WTC11 (cell line): ENCODE data around the gene SLC24A4. TPM values are rescaled to one million over a fixed set of nuclear protein-coding genes. Genes with fewer than 3 reads are reported as not detected.

Experiments used
- ATAC-seq: fragments of 200-7000 bp; cut with Tn5 transposase; 2 replicates; pipeline ENCODE4 v1.10.0; 2021; ENCODE audit warnings: mild to moderate bottlenecking, moderate library complexity
- CTCF ChIA-PET: fragments of 300-600 bp; sonication (Branson Sonifier 250); formaldehyde crosslinking; loops from one replicate; lab custom pipeline; 2021; ENCODE audit warnings: antibody characterized with exemption; lab: Charles Lee
- POLR2A ChIA-PET: fragments of 350-600 bp; sonication (Branson Sonifier 250); formaldehyde crosslinking; loops from one replicate; lab custom pipeline; 2021; ENCODE audit warnings: antibody characterized with exemption; lab: Charles Lee
- DNase-seq: peaks from one replicate; pipeline ENCODE4 v3.0.0; 2021; ENCODE audit warnings: low spot score
- H3K27ac Mint-ChIP-seq: 2 replicates; pipeline ENCODE4 v1.8.0; 2021; ENCODE audit warnings: mixed read lengths
- H3K27me3 Mint-ChIP-seq: 2 replicates; pipeline ENCODE4 v1.8.0; 2021; ENCODE audit warnings: low read depth, mild to moderate bottlenecking, moderate library complexity, mixed read lengths
- H3K36me3 Mint-ChIP-seq: 2 replicates; pipeline ENCODE4 v1.8.0; 2021; ENCODE audit warnings: mixed read lengths
- H3K4me1 Mint-ChIP-seq: 2 replicates; pipeline ENCODE4 v1.8.0; 2022; ENCODE audit warnings: mixed read lengths
- H3K4me3 Mint-ChIP-seq: 2 replicates; pipeline ENCODE4 v1.8.0; 2021; ENCODE audit warnings: mild to moderate bottlenecking, moderate library complexity, mixed read lengths
- H3K9me3 Mint-ChIP-seq: 2 replicates; pipeline ENCODE4 v1.8.0; 2021; ENCODE audit warnings: mixed read lengths
- IRF2 ChIP-seq: sonication (generic); formaldehyde crosslinking; IDR thresholded peaks from 2 replicates; pipeline ENCODE4 v1.8.0; 2022; ENCODE audit warnings: low read depth, missing genetic modification reagents, borderline replicate concordance
- KAT7 ChIP-seq: sonication (generic); formaldehyde crosslinking; IDR thresholded peaks from 2 replicates; pipeline ENCODE4 v1.8.1; 2023; ENCODE audit warnings: missing genetic modification reagents, mild to moderate bottlenecking, borderline replicate concordance
- MXD4 ChIP-seq: fragments of 250-450 bp; sonication (Bioruptor Pico); IDR thresholded peaks from 2 replicates; pipeline ENCODE4 v1.8.0; 2021; ENCODE audit warnings: mild to moderate bottlenecking, moderate library complexity, borderline replicate concordance
- MYBL2 ChIP-seq: sonication (generic); formaldehyde crosslinking; IDR thresholded peaks from 2 replicates; pipeline ENCODE4 v1.8.1; 2023; ENCODE audit warnings: mild to moderate bottlenecking, moderate library complexity, missing genetic modification reagents
- NFATC4 ChIP-seq: fragments of 250-450 bp; sonication (Bioruptor Pico); IDR thresholded peaks from 2 replicates; pipeline ENCODE4 v1.9.0; 2021; ENCODE audit warnings: mild to moderate bottlenecking
- NFYB ChIP-seq: sonication (generic); formaldehyde crosslinking; conservative IDR thresholded peaks from 2 replicates; pipeline ENCODE4 v1.8.0; 2022; ENCODE audit warnings: low read depth, missing genetic modification reagents
- NR3C1 ChIP-seq: sonication (generic); formaldehyde crosslinking; conservative IDR thresholded peaks from 2 replicates; pipeline ENCODE4 v1.8.1; 2023; ENCODE audit warnings: low read depth, mild to moderate bottlenecking, missing genetic modification reagents
- SMAD4 ChIP-seq: sonication (generic); formaldehyde crosslinking; IDR thresholded peaks from 2 replicates; pipeline ENCODE4 v1.8.0; 2022; ENCODE audit warnings: mild to moderate bottlenecking, missing genetic modification reagents
- SOX15 ChIP-seq: fragments of 250-450 bp; sonication (Bioruptor Pico); IDR thresholded peaks from 2 replicates; pipeline ENCODE4 v1.9.0; 2021; ENCODE audit warnings: mild to moderate bottlenecking
- SP1 ChIP-seq: sonication (generic); formaldehyde crosslinking; conservative IDR thresholded peaks from 2 replicates; pipeline ENCODE4 v1.8.1; 2022; ENCODE audit warnings: missing genetic modification reagents
- ZBTB21 ChIP-seq: sonication (generic); formaldehyde crosslinking; IDR thresholded peaks from 2 replicates; pipeline ENCODE4 v1.8.1; 2023; ENCODE audit warnings: mild to moderate bottlenecking, missing genetic modification reagents, borderline replicate concordance
- ZNF396 ChIP-seq: fragments of 250-450 bp; sonication (Bioruptor Pico); IDR thresholded peaks from 2 replicates; pipeline ENCODE4 v1.8.0; 2021; ENCODE audit warnings: mild to moderate bottlenecking, moderate library complexity, borderline replicate concordance
- ZNF416 ChIP-seq: fragments of 250-450 bp; sonication (Bioruptor Pico); IDR thresholded peaks from 2 replicates; pipeline ENCODE4 v1.9.0; 2021; ENCODE audit warnings: mild to moderate bottlenecking, inconsistent platforms
- ZNF671 ChIP-seq: fragments of 250-450 bp; sonication (Bioruptor Pico); IDR thresholded peaks from 2 replicates; pipeline ENCODE4 v1.8.0; 2021; ENCODE audit warnings: mild to moderate bottlenecking
- total RNA-seq: library from RNA; stranded (reverse); gene quantifications from 3 replicates; pipeline ENCODE4 v1.2.3, GENCODE V29; 2021
- TF ChIP-seq, protein P1 (sequence below): sonication (generic); formaldehyde crosslinking; IDR thresholded peaks from 2 replicates; pipeline ENCODE4 v1.8.1; 2022; ENCODE audit warnings: mild to moderate bottlenecking, missing genetic modification reagents, moderate library complexity, borderline replicate concordance
- TF ChIP-seq, protein P2 (sequence below): sonication (generic); formaldehyde crosslinking; IDR thresholded peaks from 2 replicates; pipeline ENCODE4 v1.8.1; 2023; ENCODE audit warnings: mild to moderate bottlenecking, moderate library complexity, missing genetic modification reagents
- TF ChIP-seq, protein P3 (sequence below): sonication (generic); formaldehyde crosslinking; IDR thresholded peaks from 2 replicates; pipeline ENCODE4 v1.8.1; 2023; ENCODE audit warnings: mild to moderate bottlenecking, missing genetic modification reagents
- TF ChIP-seq, protein P4 (sequence below): sonication (generic); formaldehyde crosslinking; IDR thresholded peaks from 2 replicates; pipeline ENCODE4 v1.8.0; 2022; ENCODE audit warnings: mild to moderate bottlenecking, missing genetic modification reagents
- TF ChIP-seq, protein P5 (sequence below): sonication (generic); formaldehyde crosslinking; IDR thresholded peaks from 2 replicates; pipeline ENCODE4 v1.8.1; 2023; ENCODE audit warnings: mild to moderate bottlenecking, missing genetic modification reagents, moderate library complexity
- TF ChIP-seq, protein P6 (sequence below): fragments of 250-450 bp; sonication (Bioruptor Pico); IDR thresholded peaks from 2 replicates; pipeline ENCODE4 v1.9.0; 2021; ENCODE audit warnings: mild to moderate bottlenecking

The SLC24A4 gene
- total RNA-seq, 1 experiment from 2014 or later = 0.90 TPM

DNA sequence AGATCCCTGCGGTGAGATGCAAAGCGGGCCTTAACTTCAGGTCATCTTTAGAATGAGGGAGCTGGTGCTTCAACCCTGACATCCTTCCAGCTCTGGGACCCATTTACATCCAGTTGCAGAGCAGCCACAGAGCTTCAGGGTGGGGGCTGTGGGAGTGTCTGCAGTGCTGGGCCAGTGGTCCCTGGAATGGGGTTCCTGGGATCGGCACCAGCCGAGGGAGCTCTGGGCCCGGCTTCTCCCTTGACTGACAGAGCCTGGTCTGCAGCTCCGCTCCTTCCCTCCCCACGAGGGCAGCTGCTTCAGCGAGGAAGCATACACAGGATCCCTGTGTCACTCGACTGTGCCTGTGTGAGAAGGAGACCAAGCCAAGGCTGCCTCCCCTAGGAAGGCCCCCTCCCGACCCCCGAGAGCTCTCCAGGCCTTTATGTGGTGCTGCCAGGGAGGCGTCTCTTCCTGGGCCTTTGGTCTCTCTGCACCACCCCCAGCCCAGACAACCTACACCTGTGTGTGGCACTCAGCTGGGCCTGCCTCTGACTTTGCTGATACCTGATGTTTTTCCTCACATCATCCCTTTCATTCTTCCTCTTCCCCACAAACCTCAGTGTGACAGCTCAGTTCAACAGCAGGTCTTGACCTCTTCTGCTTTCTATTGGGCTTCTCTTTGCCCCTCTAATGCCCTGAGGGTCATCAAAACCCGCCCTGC, 142.5 kb downstream of the SLC24A4 start:
- DNase-seq (no peak), ATAC-seq (peak; percentile 65)
- POLR2A ChIA-PET = interaction anchor here (0.5 kb wide), 1 partner anchor 608 kb away, joined by 4 read pairs; no protein-coding TSS in a partner anchor
- TF ChIP-seq, protein P1, sequence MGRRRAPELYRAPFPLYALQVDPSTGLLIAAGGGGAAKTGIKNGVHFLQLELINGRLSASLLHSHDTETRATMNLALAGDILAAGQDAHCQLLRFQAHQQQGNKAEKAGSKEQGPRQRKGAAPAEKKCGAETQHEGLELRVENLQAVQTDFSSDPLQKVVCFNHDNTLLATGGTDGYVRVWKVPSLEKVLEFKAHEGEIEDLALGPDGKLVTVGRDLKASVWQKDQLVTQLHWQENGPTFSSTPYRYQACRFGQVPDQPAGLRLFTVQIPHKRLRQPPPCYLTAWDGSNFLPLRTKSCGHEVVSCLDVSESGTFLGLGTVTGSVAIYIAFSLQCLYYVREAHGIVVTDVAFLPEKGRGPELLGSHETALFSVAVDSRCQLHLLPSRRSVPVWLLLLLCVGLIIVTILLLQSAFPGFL (CRISPR knock-in tag) = no peak
- TF ChIP-seq, protein P2, sequence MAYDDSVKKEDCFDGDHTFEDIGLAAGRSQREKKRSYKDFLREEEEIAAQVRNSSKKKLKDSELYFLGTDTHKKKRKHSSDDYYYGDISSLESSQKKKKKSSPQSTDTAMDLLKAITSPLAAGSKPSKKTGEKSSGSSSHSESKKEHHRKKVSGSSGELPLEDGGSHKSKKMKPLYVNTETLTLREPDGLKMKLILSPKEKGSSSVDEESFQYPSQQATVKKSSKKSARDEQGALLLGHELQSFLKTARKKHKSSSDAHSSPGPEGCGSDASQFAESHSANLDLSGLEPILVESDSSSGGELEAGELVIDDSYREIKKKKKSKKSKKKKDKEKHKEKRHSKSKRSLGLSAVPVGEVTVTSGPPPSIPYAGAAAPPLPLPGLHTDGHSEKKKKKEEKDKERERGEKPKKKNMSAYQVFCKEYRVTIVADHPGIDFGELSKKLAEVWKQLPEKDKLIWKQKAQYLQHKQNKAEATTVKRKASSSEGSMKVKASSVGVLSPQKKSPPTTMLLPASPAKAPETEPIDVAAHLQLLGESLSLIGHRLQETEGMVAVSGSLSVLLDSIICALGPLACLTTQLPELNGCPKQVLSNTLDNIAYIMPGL (CRISPR knock-in tag) = no peak
- TF ChIP-seq ZBTB21 (CRISPR knock-in tag) (no peak), MXD4 (CRISPR knock-in tag) (no peak), KAT7 (CRISPR knock-in tag) (no peak), ZNF671 (CRISPR knock-in tag) (no peak), ZNF416 (CRISPR knock-in tag) (no peak), MYBL2 (CRISPR knock-in tag) (no peak), NFYB (CRISPR knock-in tag) (no peak)
- TF ChIP-seq, protein P3, sequence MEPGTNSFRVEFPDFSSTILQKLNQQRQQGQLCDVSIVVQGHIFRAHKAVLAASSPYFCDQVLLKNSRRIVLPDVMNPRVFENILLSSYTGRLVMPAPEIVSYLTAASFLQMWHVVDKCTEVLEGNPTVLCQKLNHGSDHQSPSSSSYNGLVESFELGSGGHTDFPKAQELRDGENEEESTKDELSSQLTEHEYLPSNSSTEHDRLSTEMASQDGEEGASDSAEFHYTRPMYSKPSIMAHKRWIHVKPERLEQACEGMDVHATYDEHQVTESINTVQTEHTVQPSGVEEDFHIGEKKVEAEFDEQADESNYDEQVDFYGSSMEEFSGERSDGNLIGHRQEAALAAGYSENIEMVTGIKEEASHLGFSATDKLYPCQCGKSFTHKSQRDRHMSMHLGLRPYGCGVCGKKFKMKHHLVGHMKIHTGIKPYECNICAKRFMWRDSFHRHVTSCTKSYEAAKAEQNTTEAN (CRISPR knock-in tag) = no peak
- no peaks in the 10 kb centered on the region for H3K27me3 Mint-ChIP-seq
- peaks cover 22% of the 10 kb centered on the region for H3K9me3 Mint-ChIP-seq
- peaks cover 8% of the 10 kb centered on the region for H3K36me3 Mint-ChIP-seq
- no peak overlapping the region for H3K4me3 Mint-ChIP-seq
- H3K4me1 Mint-ChIP-seq = peaks cover 14% of the 10 kb centered on the region
- CTCF ChIA-PET = interaction anchor here (0.9 kb wide), 3 partner anchors 122 to 221 kb away, joined by 3 read pairs; no protein-coding TSS in a partner anchor
- H3K27ac Mint-ChIP-seq = no peak overlapping the region

DNA sequence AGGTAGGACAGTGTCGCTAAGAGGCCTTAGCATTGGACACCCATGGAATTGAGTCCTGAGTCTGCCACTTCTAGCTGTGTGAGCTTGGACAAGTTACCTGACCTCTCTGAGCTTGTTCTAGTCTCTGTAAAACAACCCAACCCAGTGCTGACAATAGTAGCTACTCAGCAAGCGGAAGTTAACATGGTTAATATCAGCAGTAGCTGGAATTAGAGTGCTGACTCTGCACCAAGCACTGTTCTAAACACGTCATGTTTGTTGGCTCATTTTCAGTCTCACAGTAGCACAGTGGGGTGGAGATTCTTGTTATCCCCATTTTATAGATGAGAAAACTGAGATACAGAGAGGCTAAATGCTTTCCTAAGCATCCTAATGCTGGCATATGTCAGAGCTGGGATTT, 143.1 kb downstream of the SLC24A4 start:
- ATAC-seq = no peak
- H3K27me3 Mint-ChIP-seq = no peaks in the 10 kb centered on the region
- TF ChIP-seq NFATC4 = no peak
- no peak for TF ChIP-seq SOX15 (CRISPR knock-in tag)
- no peak for TF ChIP-seq SP1 (CRISPR knock-in tag)
- TF ChIP-seq, protein P4, sequence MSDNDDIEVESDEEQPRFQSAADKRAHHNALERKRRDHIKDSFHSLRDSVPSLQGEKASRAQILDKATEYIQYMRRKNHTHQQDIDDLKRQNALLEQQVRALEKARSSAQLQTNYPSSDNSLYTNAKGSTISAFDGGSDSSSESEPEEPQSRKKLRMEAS = no peak
- TF ChIP-seq, protein P5, sequence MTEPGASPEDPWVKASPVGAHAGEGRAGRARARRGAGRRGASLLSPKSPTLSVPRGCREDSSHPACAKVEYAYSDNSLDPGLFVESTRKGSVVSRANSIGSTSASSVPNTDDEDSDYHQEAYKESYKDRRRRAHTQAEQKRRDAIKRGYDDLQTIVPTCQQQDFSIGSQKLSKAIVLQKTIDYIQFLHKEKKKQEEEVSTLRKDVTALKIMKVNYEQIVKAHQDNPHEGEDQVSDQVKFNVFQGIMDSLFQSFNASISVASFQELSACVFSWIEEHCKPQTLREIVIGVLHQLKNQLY = no peak
- TF ChIP-seq IRF2 (CRISPR knock-in tag) = no peak
- no peak for TF ChIP-seq NR3C1 (CRISPR knock-in tag)
- no peak for TF ChIP-seq MXD4 (CRISPR knock-in tag)
- no peak for TF ChIP-seq ZNF396 (CRISPR knock-in tag)
- TF ChIP-seq, protein P6, sequence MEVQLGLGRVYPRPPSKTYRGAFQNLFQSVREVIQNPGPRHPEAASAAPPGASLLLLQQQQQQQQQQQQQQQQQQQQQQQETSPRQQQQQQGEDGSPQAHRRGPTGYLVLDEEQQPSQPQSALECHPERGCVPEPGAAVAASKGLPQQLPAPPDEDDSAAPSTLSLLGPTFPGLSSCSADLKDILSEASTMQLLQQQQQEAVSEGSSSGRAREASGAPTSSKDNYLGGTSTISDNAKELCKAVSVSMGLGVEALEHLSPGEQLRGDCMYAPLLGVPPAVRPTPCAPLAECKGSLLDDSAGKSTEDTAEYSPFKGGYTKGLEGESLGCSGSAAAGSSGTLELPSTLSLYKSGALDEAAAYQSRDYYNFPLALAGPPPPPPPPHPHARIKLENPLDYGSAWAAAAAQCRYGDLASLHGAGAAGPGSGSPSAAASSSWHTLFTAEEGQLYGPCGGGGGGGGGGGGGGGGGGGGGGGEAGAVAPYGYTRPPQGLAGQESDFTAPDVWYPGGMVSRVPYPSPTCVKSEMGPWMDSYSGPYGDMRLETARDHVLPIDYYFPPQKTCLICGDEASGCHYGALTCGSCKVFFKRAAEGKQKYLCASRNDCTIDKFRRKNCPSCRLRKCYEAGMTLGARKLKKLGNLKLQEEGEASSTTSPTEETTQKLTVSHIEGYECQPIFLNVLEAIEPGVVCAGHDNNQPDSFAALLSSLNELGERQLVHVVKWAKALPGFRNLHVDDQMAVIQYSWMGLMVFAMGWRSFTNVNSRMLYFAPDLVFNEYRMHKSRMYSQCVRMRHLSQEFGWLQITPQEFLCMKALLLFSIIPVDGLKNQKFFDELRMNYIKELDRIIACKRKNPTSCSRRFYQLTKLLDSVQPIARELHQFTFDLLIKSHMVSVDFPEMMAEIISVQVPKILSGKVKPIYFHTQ = no peak
- TF ChIP-seq SMAD4 (CRISPR knock-in tag) = no peak
- peaks cover 8% of the 10 kb centered on the region for H3K36me3 Mint-ChIP-seq
- H3K9me3 Mint-ChIP-seq = peaks cover 22% of the 10 kb centered on the region
- CTCF ChIA-PET = interaction anchor here (0.9 kb wide), 2 partner anchors 148 to 221 kb away, joined by 3 read pairs; no protein-coding TSS in a partner anchor
- H3K4me1 Mint-ChIP-seq = peaks cover 20% of the 10 kb centered on the region
- POLR2A ChIA-PET = no interaction called here
- H3K27ac Mint-ChIP-seq = no peak overlapping the region
- DNase-seq = no peak
- H3K4me3 Mint-ChIP-seq = no peak overlapping the region
